ENCODE results near the gene STIMATE.

STIMATE gene

DNA sequence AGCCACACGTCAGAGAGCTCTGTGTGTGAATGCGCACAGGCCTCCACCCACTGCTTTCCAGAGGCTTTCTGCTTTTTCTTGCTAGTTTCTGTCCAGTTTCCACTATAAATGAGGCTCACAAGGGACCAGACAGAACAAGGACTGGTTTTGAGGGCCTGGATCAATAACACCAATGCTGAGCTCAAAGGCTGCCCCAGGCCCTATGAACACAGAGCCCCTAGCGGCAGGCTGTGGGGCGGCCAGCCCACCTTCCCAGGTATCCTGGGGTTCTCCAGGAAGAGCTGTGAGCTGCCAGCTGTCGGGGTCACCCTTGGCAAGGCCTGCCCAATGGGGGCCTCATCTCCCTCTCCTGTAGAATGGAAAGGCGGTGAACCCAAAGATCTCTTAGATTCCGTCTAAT lies 104.9 kb downstream of the STIMATE start:
- H3K4me3 ChIP-seq (ENCODE audit: low read depth, low read length), result no peak overlapping the region
- TF ChIP-seq, protein P1, sequence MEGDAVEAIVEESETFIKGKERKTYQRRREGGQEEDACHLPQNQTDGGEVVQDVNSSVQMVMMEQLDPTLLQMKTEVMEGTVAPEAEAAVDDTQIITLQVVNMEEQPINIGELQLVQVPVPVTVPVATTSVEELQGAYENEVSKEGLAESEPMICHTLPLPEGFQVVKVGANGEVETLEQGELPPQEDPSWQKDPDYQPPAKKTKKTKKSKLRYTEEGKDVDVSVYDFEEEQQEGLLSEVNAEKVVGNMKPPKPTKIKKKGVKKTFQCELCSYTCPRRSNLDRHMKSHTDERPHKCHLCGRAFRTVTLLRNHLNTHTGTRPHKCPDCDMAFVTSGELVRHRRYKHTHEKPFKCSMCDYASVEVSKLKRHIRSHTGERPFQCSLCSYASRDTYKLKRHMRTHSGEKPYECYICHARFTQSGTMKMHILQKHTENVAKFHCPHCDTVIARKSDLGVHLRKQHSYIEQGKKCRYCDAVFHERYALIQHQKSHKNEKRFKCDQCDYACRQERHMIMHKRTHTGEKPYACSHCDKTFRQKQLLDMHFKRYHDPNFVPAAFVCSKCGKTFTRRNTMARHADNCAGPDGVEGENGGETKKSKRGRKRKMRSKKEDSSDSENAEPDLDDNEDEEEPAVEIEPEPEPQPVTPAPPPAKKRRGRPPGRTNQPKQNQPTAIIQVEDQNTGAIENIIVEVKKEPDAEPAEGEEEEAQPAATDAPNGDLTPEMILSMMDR (IDR thresholded peaks at IDR 0.05; ENCODE audit: borderline replicate concordance, insufficient read depth, low read depth, low read length), result no peak

DNA sequence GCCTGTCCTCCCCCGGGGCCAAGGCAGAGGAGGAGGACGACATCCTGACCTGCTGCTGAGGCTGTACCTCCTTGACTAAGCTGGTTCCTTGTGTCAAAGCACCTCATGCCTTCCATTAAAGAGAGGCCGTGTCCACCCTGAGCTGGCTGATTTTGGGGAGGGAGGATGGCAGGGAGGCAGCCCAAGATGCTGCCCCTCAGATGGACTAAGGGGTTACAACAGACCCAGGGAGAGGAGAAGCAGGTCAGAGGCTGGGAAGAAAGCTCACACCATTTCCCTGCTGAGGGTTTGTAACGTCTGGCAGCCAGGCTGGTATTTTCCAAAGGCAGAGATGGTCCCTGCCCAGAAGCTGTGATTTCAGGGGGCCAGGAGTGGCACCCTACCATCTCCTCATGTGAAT lies 105.4 kb downstream of the STIMATE start:
- TF ChIP-seq, protein P1 (IDR thresholded peaks at IDR 0.05; ENCODE audit: borderline replicate concordance, insufficient read depth, low read depth, low read length), result no peak
- H3K4me3 ChIP-seq (ENCODE audit: low read depth, low read length), result no peak overlapping the region

DNA sequence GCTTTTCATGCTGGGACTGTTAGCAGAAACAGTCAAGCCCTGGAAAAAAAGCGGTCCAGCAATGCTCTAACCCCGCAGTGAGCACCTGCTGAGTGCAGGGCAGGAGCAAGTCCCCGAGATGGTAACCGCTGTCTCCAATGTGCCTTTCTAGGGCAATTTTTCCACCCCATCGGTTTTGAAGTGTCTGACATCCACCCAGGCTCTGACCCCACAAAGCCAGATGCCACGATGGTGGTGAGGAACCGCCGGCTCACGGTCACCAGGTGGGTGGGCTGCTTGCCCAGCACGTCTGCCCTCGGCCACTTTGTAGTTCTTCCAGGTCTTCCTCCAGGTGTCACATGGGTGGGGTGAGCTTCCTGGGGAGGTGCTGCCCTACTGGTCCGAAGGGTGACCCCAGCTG lies 106.0 kb downstream of the STIMATE start:
- no peak overlapping the region for H3K4me3 ChIP-seq (ENCODE audit: low read depth, low read length)
- TF ChIP-seq, protein P1 (IDR thresholded peaks at IDR 0.05; ENCODE audit: borderline replicate concordance, insufficient read depth, low read depth, low read length), result no peak

DNA sequence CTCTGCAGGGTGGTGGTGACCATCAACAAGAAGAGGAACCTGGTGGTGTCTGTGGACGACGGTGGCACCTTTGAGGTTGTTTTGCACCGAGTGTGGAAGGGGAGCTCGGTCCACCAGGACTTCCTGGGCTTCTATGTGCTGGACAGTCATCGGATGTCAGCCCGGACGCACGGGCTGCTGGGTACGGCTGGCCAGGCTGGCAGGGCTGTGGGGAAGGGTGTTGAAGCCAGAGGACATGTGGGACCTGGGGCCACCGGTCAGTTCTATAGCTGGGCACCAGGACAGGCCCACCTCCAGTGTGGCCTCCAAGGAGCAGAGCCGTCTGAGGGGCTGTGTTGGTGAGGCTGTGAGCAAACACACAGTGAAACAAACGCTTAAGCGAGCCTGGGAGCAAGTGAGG lies 106.6 kb downstream of the STIMATE start:
- TF ChIP-seq, protein P1 (IDR thresholded peaks at IDR 0.05; ENCODE audit: borderline replicate concordance, insufficient read depth, low read depth, low read length), result no peak

DNA sequence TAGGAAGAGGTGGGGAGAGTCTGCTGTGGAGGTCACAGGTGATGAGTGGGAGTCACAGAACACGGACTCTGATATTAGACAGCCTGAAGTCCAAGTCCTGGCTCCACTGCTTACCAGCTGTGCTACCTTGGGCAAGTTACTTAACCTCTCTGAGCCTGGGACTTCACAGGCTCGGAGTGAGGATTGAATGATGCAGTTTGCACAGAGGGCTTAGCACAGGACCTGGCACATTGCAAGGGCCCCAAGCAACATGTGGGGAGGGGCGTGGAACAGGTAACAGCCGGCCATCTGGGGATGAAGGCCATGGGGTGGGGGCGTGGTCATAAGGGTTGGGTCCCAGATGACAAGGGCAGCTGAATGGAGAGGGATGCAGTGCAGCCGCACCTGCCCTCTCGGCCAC lies 107.0 kb downstream of the STIMATE start:
- no peak overlapping the region for H3K4me3 ChIP-seq (ENCODE audit: low read depth, low read length)
- TF ChIP-seq, protein P1 (IDR thresholded peaks at IDR 0.05; ENCODE audit: borderline replicate concordance, insufficient read depth, low read depth, low read length), result no peak

More for the DNA sequence above, 106.6 kb downstream of the STIMATE start:
- H3K4me3 ChIP-seq (ENCODE audit: low read depth, low read length), result no peak overlapping the region

DNA sequence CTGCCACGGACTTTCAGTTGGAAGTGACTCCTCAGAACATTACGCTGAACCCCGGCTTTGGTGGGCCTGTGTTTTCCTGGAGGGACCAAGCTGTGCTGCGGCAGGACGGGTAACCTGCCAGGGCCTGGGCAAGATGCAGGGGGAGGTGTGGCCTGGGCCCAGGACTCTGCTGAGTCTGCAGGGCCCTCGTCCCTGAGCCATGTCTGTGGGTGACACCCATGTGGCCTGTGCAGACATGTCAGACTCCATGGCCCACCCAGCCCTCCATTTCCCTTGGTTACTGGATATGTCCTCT lies 107.7 kb downstream of the STIMATE start:
- TF ChIP-seq, protein P1 (IDR thresholded peaks at IDR 0.05; ENCODE audit: borderline replicate concordance, insufficient read depth, low read depth, low read length), result no peak
- H3K4me3 ChIP-seq (ENCODE audit: low read depth, low read length), result no peak overlapping the region

DNA sequence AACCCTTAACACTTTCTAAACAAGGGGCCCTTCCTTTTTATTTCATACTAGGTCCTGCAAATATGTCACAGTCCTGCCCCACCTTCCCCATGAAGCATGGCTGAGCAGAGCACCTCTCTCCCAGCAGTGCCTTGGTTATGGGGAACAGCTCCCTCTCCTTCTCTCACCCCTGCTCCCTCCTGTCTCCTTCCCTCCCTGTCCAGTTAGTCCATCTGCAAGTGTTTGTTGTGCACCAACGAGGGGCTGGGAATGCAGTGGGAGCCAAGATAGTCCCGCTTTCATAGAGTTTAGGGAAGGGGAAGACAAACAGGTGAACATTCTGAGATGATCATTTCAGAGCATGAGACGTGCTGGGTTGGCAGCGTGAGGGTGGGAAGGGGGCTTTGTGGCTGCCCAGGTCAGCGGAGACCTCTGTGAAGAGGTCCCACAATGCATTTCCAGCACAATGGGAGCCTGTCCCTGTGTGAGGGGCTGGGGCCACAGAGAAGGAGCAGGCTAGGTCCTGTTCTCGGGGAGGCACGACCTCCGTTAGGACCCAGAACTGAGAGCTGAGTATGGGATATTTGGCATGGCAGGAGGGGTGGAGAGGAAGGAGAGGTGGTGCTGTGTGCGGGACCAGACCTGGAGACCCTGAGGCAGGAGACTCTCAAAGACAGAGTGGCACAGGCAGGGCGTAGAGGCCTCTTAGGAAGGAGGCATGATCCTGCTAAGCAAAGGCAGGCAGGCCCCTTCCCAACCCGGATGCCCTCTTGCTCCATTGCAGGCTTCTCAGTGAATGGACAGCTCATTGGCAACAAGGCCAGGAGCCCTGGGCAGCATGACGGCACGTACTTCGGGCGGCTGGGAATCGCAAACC lies 108.2 kb downstream of the STIMATE start:
- TF ChIP-seq, protein P1 (IDR thresholded peaks at IDR 0.05; ENCODE audit: borderline replicate concordance, insufficient read depth, low read depth, low read length), result no peak

More for the DNA sequence above, 108.2 kb downstream of the STIMATE start:
- H3K4me3 ChIP-seq (ENCODE audit: low read depth, low read length), result no peak overlapping the region

Measured in GM12875 (cell line).